Brain microvascular endothelial cell (primary cell): ENCODE results near the gene BICD1.

Experiments
- DNase-seq: peaks from one replicate; pipeline ENCODE4 v3.0.0-alpha.2; 2020
- H3K27ac ChIP-seq: fragments of 250-450 bp; sonication (Bioruptor Pico); 2 replicates; pipeline ENCODE4 v1.5.1; 2020; ENCODE audit warnings: mild to moderate bottlenecking, moderate library complexity
- H3K27me3 ChIP-seq: fragments of 250-450 bp; sonication (Bioruptor Pico); replicated peaks from 2 replicates; pipeline ENCODE4 v1.5.1; 2020; ENCODE audit warnings: mild to moderate bottlenecking
- H3K36me3 ChIP-seq: fragments of 250-450 bp; sonication (Bioruptor Pico); replicated peaks from 2 replicates; pipeline ENCODE4 v1.5.1; 2020; ENCODE audit warnings: mild to moderate bottlenecking
- H3K4me3 ChIP-seq: 2 replicates; pipeline ENCODE4 v1.5.1; 2011; ENCODE audit warnings: low read depth, mild to moderate bottlenecking, control low read depth, low read length, moderate library complexity
- in situ Hi-C: cut with HindIII; loops from 2 replicates; pipeline ENCODE4 v1.10.0; 2017; ENCODE audit warnings: low sequenced_read_pairs, low pct_ligation_motif_present
- TF ChIP-seq, protein P1 (sequence below): IDR thresholded peaks from 2 replicates; pipeline ENCODE4 v1.5.1; 2011; ENCODE audit warnings: low read depth, mild to moderate bottlenecking, moderate library complexity, low read length, control low read depth, inconsistent platforms; ENCODE audit errors: missing control alignments

Gene BICD1

DNA sequence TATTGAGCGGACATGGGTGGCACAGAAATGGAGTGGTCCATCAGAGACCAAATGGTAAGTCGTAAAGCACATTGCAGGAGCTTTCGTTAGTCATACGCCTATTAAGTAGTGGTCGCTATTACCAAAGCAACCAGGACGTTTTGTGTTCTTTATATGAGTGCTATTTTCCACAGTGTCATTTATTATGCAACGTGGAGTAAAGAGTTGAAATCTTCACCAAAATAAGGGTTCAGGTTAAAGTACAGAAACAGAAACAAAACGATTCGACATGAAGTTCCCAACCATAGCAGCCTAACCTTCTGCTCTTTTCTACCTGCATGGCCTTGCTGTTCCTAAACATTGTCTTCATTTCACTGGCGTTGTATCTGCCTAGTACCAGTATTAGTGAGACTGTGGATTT lies 272.6 kb downstream of the BICD1 start:
- in situ Hi-C loops = no loop called here
- H3K4me3 ChIP-seq = no peak overlapping the region
- no peaks in the 10 kb centered on the region for H3K27me3 ChIP-seq
- no peaks in the 10 kb centered on the region for H3K36me3 ChIP-seq
- no peak overlapping the region for H3K27ac ChIP-seq
- DNase-seq = no peak
- TF ChIP-seq, protein P1, sequence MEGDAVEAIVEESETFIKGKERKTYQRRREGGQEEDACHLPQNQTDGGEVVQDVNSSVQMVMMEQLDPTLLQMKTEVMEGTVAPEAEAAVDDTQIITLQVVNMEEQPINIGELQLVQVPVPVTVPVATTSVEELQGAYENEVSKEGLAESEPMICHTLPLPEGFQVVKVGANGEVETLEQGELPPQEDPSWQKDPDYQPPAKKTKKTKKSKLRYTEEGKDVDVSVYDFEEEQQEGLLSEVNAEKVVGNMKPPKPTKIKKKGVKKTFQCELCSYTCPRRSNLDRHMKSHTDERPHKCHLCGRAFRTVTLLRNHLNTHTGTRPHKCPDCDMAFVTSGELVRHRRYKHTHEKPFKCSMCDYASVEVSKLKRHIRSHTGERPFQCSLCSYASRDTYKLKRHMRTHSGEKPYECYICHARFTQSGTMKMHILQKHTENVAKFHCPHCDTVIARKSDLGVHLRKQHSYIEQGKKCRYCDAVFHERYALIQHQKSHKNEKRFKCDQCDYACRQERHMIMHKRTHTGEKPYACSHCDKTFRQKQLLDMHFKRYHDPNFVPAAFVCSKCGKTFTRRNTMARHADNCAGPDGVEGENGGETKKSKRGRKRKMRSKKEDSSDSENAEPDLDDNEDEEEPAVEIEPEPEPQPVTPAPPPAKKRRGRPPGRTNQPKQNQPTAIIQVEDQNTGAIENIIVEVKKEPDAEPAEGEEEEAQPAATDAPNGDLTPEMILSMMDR = no peak

DNA sequence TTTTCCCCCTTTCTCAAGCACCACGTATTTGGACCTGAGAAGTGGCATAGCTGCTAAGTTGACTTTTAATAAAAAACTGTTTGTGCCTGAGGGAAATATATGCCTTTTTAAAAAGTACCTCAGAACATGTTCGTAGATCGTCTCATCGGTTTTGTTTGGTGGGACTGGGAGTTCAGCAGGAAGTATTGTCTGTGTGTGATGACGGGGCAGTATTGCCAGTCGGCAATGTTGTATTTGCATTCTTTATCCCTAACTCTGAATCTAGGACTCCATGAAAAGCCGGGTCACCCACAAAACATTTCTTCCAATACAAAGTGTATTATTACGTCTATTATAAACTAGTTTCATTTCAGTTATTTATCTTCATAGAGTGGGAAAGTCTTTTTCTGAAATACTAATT lies 273.0 kb downstream of the BICD1 start:
- in situ Hi-C loops = no loop called here
- Histone ChIP-seq H3K4me3 (no peak overlapping the region), H3K36me3 (no peaks in the 10 kb centered on the region), H3K27me3 (no peaks in the 10 kb centered on the region), H3K27ac (no peak overlapping the region)
- TF ChIP-seq, protein P1 = no peak
- DNase-seq = no peak

DNA sequence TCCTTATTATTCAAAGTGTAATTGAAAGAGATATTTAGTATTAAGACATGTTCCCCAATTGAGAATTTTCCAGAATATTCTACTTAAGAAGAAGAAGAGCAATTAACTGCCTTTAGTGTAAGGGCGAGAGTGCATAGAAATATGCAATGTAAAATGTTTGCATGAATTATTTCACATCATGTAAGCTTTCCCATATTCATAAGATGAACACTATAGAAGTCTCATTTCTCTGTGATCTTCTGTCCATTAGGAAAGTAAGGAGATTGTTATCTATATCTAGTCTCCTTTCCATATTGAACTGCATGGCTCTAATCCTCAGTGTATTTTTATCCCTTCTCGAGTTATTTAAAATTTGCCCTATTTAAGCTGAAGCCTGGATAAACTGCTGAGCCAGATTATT lies 275.6 kb downstream of the BICD1 start:
- TF ChIP-seq, protein P1 = no peak
- no peaks in the 10 kb centered on the region for H3K36me3 ChIP-seq
- H3K4me3 ChIP-seq = no peak overlapping the region
- H3K27me3 ChIP-seq = no peaks in the 10 kb centered on the region
- in situ Hi-C loops = no loop called here
- no peak for DNase-seq
- no peak overlapping the region for H3K27ac ChIP-seq

DNA sequence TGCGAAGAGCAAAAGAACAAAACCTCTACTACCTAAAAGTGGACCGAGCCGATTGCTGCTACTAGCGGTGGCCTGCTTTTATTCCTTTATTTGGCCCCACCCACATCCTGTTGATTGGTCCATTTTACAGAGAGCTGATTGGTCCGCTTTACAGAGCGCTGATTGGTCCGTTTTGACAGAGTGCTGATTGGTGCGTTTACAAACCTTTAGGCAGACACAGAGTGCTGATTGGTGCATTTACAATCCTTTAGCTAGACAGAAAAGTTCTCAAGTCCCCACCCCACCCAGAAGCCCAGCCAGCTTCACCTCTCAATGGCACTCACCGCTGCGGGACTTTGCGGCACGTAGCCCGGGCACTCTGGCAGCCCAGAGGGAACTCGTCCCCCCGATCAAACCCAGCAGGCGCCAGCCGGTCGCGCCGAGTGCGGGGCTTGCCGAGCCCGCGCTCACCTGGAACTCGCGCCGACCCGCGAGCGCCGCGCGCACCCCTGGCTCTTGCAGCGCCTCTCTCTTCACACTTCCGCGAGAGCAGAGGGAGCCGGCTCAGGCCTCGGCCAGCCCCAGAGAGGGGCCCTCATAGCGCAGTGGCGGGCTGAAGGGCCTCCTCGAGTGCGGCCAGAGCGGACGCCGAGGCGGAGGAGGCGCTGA lies 284.0 kb downstream of the BICD1 start:
- H3K27me3 ChIP-seq = no peaks in the 10 kb centered on the region
- peak overlapping the region; percentile 40 for H3K4me3 ChIP-seq
- in situ Hi-C loops = no loop called here
- H3K27ac ChIP-seq = no peak overlapping the region
- TF ChIP-seq, protein P1 = no peak
- DNase-seq = peak; percentile 32
- H3K36me3 ChIP-seq = no peaks in the 10 kb centered on the region

DNA sequence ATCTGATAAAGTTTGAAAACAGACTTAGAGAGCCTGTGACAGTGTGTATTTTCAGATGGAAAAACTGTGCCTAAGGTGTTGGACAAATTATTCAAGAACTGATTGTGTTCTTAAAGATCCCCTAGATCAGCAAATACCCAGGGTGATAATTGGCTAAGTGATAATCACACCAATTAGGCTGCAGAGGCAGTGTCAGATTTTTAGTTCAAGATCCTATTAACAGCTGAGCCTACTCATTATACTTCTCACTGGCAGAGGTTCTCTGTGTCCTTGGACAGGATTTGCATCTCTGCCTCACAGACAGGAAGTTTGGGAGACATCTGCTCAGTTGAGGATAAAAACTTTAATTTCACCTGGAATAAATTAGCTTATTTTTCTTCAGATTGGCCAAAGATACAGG lies 288.4 kb downstream of the BICD1 start:
- no peak overlapping the region for H3K27ac ChIP-seq
- H3K4me3 ChIP-seq = no peak overlapping the region
- H3K27me3 ChIP-seq = no peaks in the 10 kb centered on the region
- TF ChIP-seq, protein P1 = no peak
- in situ Hi-C loops = no loop called here
- DNase-seq = no peak
- no peaks in the 10 kb centered on the region for H3K36me3 ChIP-seq

DNA sequence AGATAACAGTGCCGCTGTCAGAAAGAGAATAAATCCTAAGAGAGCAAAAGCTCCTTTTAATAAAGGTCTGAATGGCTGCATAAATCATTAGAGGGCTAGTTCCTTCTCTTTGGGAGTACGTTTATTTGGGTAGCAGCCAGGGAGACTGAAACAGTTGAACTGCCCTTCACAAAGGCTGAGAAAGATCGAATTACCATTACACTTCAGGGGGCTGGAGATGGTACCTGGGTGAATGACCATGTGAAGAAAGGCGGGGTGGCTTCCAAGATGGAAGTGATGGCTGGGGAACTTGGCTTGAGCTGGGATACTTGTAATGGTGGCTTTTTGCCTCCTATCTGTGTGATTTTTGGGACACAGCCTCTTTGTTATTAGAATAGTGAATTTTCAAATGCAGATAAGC lies 291.0 kb downstream of the BICD1 start:
- TF ChIP-seq, protein P1 = no peak
- Histone ChIP-seq H3K4me3 (no peak overlapping the region), H3K36me3 (no peaks in the 10 kb centered on the region), H3K27ac (no peak overlapping the region), H3K27me3 (no peaks in the 10 kb centered on the region)
- in situ Hi-C loops = no loop called here
- DNase-seq = no peak
